ENCODE measurements around the gene TMEM95.

GRCh38 chr17:7313088-7313889 is 41.7 kb upstream of the TMEM95 start:
- TF ChIP-seq, protein P1, sequence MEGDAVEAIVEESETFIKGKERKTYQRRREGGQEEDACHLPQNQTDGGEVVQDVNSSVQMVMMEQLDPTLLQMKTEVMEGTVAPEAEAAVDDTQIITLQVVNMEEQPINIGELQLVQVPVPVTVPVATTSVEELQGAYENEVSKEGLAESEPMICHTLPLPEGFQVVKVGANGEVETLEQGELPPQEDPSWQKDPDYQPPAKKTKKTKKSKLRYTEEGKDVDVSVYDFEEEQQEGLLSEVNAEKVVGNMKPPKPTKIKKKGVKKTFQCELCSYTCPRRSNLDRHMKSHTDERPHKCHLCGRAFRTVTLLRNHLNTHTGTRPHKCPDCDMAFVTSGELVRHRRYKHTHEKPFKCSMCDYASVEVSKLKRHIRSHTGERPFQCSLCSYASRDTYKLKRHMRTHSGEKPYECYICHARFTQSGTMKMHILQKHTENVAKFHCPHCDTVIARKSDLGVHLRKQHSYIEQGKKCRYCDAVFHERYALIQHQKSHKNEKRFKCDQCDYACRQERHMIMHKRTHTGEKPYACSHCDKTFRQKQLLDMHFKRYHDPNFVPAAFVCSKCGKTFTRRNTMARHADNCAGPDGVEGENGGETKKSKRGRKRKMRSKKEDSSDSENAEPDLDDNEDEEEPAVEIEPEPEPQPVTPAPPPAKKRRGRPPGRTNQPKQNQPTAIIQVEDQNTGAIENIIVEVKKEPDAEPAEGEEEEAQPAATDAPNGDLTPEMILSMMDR (IDR thresholded peaks at IDR 0.05 in 8 of 11, conservative IDR thresholded peaks at IDR 0.05 in 3 of 11): peak in 1 of 11 experiments; percentile 21
- TF ChIP-seq POLR2A (IDR thresholded peaks at IDR 0.05): no peak

Measured in spleen (tissue), 7 donors.